ENCODE data around the gene SRBD1.

The SRBD1 gene, protein sequence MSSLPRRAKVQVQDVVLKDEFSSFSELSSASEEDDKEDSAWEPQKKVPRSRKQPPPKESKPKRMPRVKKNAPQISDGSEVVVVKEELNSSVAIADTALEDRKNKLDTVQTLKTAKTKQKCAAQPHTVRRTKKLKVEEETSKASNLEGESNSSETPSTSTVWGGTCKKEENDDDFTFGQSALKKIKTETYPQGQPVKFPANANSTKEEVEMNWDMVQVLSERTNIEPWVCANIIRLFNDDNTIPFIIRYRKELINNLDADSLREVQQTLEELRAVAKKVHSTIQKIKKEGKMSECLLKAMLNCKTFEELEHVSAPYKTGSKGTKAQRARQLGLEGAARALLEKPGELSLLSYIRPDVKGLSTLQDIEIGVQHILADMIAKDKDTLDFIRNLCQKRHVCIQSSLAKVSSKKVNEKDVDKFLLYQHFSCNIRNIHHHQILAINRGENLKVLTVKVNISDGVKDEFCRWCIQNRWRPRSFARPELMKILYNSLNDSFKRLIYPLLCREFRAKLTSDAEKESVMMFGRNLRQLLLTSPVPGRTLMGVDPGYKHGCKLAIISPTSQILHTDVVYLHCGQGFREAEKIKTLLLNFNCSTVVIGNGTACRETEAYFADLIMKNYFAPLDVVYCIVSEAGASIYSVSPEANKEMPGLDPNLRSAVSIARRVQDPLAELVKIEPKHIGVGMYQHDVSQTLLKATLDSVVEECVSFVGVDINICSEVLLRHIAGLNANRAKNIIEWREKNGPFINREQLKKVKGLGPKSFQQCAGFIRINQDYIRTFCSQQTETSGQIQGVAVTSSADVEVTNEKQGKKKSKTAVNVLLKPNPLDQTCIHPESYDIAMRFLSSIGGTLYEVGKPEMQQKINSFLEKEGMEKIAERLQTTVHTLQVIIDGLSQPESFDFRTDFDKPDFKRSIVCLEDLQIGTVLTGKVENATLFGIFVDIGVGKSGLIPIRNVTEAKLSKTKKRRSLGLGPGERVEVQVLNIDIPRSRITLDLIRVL

DNA sequence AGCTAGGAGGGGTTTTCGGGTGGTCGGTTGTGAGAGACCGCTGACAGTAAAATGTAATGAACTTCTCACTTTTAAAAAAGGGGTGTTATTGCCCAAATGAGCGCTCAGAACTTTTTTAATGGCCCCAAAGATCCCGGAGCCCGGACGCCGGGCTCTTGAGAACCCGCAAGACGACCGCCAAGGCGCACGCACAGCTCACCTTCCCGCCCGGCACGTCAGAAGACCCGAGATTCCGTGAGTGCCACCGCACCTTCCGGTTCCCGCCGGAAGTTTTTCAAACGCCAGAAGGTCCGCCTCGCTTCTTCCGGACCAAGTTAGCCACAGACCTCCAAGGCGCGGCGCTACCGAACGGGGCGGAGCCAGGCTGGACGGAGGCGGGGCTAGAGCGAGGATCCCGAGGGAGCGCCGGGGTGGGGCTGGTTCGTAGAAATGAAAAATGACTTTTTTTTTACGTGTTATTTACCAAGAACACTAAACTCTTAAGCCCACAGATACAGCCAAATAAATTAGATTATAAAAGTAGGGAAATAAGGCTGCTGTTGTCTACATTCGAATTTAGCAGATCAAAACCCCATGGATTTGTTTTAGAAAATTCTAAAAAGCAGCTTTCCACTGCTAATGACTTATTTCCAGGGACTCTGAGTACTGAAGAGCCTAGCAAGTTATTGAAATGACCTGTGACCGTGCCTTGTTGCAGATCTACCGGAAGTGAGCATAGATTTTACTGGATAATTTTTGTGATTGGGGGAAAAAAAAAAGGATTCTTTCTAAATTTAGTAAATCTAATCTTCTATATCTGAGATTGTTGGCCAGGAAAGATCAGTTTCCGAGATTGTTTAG is at the start of gene SRBD1:
Gene SRBD1, minus strand, starts transcription at position 248 of the 840 bp plus-strand sequence. CDS start 5,826 bp downstream, outside the sequence.
- H3K27me3 ChIP-seq (ENCODE audit: control insufficient read depth in 1 of 2, insufficient read depth in 2 of 2, low read length in 2 of 2): no peaks in the 10 kb centered on the region

DNA sequence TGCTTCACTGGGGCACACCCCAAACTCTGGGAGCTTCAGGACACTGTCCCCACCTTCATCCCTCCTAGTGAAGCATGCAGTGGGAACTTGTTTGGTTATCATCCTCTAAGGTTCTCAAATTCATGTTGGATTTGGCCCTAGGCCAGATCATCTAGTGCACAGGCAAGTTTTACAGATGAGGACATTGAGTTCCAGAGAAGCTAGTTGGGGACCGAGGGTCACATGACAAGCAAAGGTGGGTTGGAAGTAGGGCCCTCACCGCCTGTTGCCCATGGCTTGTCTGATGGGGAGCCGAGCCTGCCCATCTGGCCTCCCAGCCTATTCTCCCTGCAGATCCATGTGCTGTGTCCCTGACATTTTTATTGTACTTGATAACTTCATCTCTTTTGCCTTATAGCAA is 43.2 kb upstream of the SRBD1 start:
- no peaks in the 10 kb centered on the region for H3K9me3 ChIP-seq (ENCODE audit: low read length)
- no peak overlapping the region for H3K9ac ChIP-seq (ENCODE audit: low read length)
- H3K4me3 ChIP-seq (ENCODE audit: low read depth in 1 of 2, low read length in 2 of 2): peak overlapping the region in 1 of 2 donors; percentile 29
- H3K27ac ChIP-seq (ENCODE audit: low read depth, low read length): no peak overlapping the region
- no peaks in the 10 kb centered on the region for H3K36me3 ChIP-seq (ENCODE audit: insufficient read depth, low read length)
- no peaks in the 10 kb centered on the region for H3K27me3 ChIP-seq (ENCODE audit: control insufficient read depth in 1 of 2, insufficient read depth in 2 of 2, low read length in 2 of 2)
- H3K4me1 ChIP-seq (ENCODE audit: insufficient read depth, low read length): peaks cover 46% of the 10 kb centered on the region

More for the DNA sequence above, at the start of gene SRBD1:
- Histone ChIP-seq H3K9me3 (ENCODE audit: low read length) (no peaks in the 10 kb centered on the region), H3K4me1 (ENCODE audit: insufficient read depth, low read length) (peaks cover 6% of the 10 kb centered on the region), H3K9ac (ENCODE audit: low read length) (peak within 1 kb of the TSS; percentile 42), H3K4me3 (ENCODE audit: low read depth in 1 of 2, low read length in 2 of 2) (peak within 1 kb of the TSS; percentile 47 to 81), H3K36me3 (ENCODE audit: insufficient read depth, low read length) (no peaks in the 10 kb centered on the region), H3K27ac (ENCODE audit: low read depth, low read length) (peak within 1 kb of the TSS; percentile 52)

DNA sequence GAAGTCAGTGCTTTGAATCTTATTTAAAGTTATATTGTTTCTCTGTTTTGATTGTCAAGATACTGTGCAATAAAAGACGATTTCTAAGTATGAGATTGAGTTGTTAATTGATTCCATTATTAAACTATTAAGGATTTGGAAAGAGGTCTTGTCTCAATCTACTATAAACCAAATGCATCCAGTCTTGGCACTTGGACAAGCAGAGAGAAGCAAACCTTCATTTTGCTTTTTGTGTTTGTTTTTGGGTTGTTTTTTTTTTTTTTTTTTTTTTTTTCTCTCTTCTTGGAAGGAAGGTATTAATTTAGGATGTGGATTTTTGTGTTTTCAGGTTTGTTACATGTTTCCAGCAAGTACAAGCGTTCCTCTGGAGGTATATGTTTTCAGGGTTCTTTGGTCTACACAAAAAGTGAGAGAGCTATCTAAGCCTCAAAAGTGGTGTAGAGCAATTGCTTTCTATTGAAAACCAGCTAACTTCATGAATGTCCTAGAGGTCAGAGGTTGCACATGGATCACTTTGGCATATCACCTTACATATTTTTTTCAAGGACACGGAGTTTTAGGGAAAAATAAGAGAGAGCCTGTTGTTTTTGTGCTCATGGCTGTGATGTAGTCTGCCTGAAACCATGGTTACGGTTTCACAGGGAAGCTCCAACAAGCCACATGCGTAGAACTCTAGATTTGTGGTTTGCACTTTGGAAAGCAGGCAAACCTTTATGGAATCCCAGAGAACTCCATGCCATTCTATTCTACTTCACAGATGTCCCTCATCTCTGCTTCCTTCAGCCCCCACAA is 42.3 kb upstream of the SRBD1 start:
- no peak overlapping the region for H3K27ac ChIP-seq (ENCODE audit: low read depth, low read length)
- H3K4me1 ChIP-seq (ENCODE audit: insufficient read depth, low read length): peaks cover 51% of the 10 kb centered on the region
- peak overlapping the region; percentile 78 for H3K9ac ChIP-seq (ENCODE audit: low read length)

GRCh38 chr2:45652090-45653031 is 41.3 kb upstream of the SRBD1 start:
- Histone ChIP-seq H3K27ac (ENCODE audit: low read depth, low read length) (peak overlapping the region; percentile 86), H3K36me3 (ENCODE audit: insufficient read depth, low read length) (no peaks in the 10 kb centered on the region), H3K4me1 (ENCODE audit: insufficient read depth, low read length) (peaks cover 55% of the 10 kb centered on the region), H3K27me3 (ENCODE audit: control insufficient read depth in 1 of 2, insufficient read depth in 2 of 2, low read length in 2 of 2) (no peaks in the 10 kb centered on the region), H3K9ac (ENCODE audit: low read length) (peak overlapping the region; percentile 78), H3K9me3 (ENCODE audit: low read length) (no peaks in the 10 kb centered on the region), H3K4me3 (ENCODE audit: low read depth in 1 of 2, low read length in 2 of 2) (peak overlapping the region; percentile 88 to 94)

More for the DNA sequence above, 42.3 kb upstream of the SRBD1 start:
- Histone ChIP-seq H3K4me3 (ENCODE audit: low read depth in 1 of 2, low read length in 2 of 2) (peak overlapping the region in 1 of 2 donors; percentile 94), H3K27me3 (ENCODE audit: control insufficient read depth in 1 of 2, insufficient read depth in 2 of 2, low read length in 2 of 2) (no peaks in the 10 kb centered on the region), H3K9me3 (ENCODE audit: low read length) (no peaks in the 10 kb centered on the region), H3K36me3 (ENCODE audit: insufficient read depth, low read length) (no peaks in the 10 kb centered on the region)

GRCh38 chr2:45651415-45652089 is 40.5 kb upstream of the SRBD1 start, which contains the start of gene PRKCE:
Gene PRKCE, plus strand, starts transcription at chr2:45651675.
- Histone ChIP-seq H3K4me1 (ENCODE audit: insufficient read depth, low read length) (peaks cover 55% of the 10 kb centered on the region), H3K9me3 (ENCODE audit: low read length) (no peaks in the 10 kb centered on the region), H3K9ac (ENCODE audit: low read length) (peak within 1 kb of the TSS; percentile 99), H3K27me3 (ENCODE audit: control insufficient read depth in 1 of 2, insufficient read depth in 2 of 2, low read length in 2 of 2) (no peaks in the 10 kb centered on the region), H3K36me3 (ENCODE audit: insufficient read depth, low read length) (no peaks in the 10 kb centered on the region), H3K4me3 (ENCODE audit: low read depth in 1 of 2, low read length in 2 of 2) (peak within 1 kb of the TSS; percentile 88 to 94), H3K27ac (ENCODE audit: low read depth, low read length) (peak within 1 kb of the TSS; percentile 99)

DNA sequence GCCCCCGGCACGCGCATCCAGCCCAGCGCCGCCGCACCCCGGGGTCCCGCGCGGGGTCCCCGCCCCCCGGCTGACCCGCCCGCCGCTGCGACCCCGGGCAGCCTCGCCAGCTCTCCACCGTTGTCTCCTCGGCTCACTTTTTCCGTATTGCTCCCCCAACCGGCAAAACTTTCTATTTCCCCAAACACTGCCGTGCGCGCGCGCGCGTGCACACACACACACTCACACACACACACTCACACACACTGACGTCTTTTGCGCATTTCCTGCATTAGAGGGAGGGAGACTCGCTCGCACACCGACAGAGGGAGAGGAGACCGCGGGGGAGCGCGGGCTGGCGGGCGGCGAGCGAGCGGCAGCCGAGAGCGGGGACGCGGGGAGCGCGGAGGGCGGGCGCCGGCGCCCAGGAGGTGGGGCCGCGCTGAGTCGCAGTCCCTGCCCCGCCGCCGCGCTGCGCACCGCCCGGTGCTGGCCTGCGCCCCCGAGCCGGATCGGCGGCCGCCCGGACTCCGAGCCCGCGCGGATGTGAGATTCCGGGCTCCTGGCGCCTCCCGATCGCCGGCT is 39.9 kb upstream of the SRBD1 start:
- H3K36me3 ChIP-seq (ENCODE audit: insufficient read depth, low read length): no peaks in the 10 kb centered on the region
- no peaks in the 10 kb centered on the region for H3K27me3 ChIP-seq (ENCODE audit: control insufficient read depth in 1 of 2, insufficient read depth in 2 of 2, low read length in 2 of 2)
- peak overlapping the region; percentile 99 for H3K27ac ChIP-seq (ENCODE audit: low read depth, low read length)
- peaks cover 50% of the 10 kb centered on the region for H3K4me1 ChIP-seq (ENCODE audit: insufficient read depth, low read length)
- peak overlapping the region; percentile 99 for H3K9ac ChIP-seq (ENCODE audit: low read length)
- H3K4me3 ChIP-seq (ENCODE audit: low read depth in 1 of 2, low read length in 2 of 2): peak overlapping the region; percentile 88 to 94
- H3K9me3 ChIP-seq (ENCODE audit: low read length): no peaks in the 10 kb centered on the region

DNA sequence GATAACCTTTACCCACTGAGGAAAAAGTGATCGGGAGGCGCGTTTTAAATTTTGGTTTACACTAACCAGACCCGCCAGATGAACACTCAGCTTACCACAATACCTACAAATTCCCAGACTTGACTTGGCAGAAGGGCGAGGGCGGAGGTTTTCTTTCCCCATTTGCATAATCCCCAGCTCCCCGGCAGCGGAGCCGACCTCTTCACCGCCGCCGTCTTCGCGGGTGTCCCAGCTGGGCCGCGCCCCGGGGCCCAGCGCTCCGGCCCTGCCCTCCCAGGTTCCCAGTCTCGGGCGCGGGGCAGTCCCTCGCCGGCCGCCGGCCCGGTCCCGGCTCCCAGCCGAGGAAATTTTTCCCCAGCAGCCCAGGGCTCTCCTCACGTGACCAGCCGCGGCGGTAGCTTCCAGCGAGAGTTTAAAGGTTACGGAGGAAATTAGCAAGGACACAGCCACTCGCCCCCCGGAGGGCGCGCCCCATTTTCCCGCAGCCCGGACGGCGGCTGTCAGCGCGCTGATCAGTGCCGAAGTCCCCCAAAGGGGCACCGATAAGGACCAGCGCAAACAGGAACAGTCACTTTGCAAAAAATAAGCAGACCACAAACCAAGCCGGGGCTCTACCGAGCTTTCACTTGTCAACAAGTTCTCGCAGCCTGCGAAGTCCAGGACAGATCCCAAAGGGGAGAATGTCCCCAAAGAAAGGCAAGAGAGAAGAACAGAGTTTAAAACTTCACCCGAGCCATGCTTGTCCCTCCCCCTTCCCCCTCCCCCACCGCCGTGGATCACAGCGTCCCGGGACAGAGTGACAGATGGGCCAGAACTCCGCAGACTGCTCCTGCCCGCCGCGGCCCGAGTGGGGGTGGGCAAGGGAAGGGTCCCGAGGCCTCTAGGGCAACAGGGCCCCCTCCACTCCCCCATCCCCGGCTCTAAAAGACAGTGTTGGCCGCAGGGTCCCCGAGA is 39.1 kb upstream of the SRBD1 start:
- peaks cover 44% of the 10 kb centered on the region for H3K4me1 ChIP-seq (ENCODE audit: insufficient read depth, low read length)
- peak overlapping the region; percentile 99 for H3K27ac ChIP-seq (ENCODE audit: low read depth, low read length)

DNA sequence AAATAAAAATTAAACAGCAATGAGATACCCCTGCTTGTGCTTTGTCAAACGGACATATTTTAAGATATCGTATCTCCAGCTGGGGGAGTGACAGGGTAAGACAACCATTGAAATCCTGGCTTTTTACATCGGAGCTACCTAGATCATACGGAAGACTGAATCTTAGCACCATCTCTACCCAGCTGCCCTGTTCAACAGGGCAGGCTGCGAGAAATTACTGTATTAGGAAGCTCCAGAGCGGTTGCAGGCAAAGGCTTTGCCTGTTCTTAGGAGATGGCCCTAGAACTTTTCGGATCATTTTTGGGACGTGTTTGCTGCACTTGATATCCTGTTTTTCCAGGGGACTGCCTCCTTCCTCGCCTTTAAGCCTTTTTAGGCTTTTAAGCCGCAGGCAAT is 38.4 kb upstream of the SRBD1 start:
- Histone ChIP-seq H3K9me3 (ENCODE audit: low read length) (no peaks in the 10 kb centered on the region), H3K4me1 (ENCODE audit: insufficient read depth, low read length) (peaks cover 38% of the 10 kb centered on the region), H3K9ac (ENCODE audit: low read length) (peak overlapping the region; percentile 99), H3K36me3 (ENCODE audit: insufficient read depth, low read length) (no peaks in the 10 kb centered on the region), H3K27me3 (ENCODE audit: control insufficient read depth in 1 of 2, insufficient read depth in 2 of 2, low read length in 2 of 2) (no peaks in the 10 kb centered on the region), H3K27ac (ENCODE audit: low read depth, low read length) (peak overlapping the region; percentile 99), H3K4me3 (ENCODE audit: low read depth in 1 of 2, low read length in 2 of 2) (peak overlapping the region; percentile 87 to 94)

More for the DNA sequence above, 39.1 kb upstream of the SRBD1 start:
- Histone ChIP-seq H3K4me3 (ENCODE audit: low read depth in 1 of 2, low read length in 2 of 2) (peak overlapping the region; percentile 87 to 94), H3K27me3 (ENCODE audit: control insufficient read depth in 1 of 2, insufficient read depth in 2 of 2, low read length in 2 of 2) (no peaks in the 10 kb centered on the region), H3K9me3 (ENCODE audit: low read length) (no peaks in the 10 kb centered on the region), H3K36me3 (ENCODE audit: insufficient read depth, low read length) (no peaks in the 10 kb centered on the region), H3K9ac (ENCODE audit: low read length) (peak overlapping the region; percentile 99)
